ENCODE data around the gene VIPR2.

The VIPR2 gene

GRCh38 chr7:159094919-159095915, 49.5 kb downstream of the VIPR2 start:
- Histone ChIP-seq H3K36me3 (ENCODE audit: control insufficient read depth in 4 of 4, insufficient read depth in 4 of 4, low read length in 3 of 4) (no peaks in the 10 kb centered on the region), H3K27ac (ENCODE audit: insufficient read depth in 1 of 2, low read depth in 1 of 2, low read length in 2 of 2, poor library complexity in 1 of 2, severe bottlenecking in 2 of 2) (no peak overlapping the region), H3K4me3 (ENCODE audit: control insufficient read depth in 1 of 7, extremely low read depth in 1 of 7, insufficient read depth in 4 of 7, low read depth in 2 of 7, low read length in 6 of 7) (no peak overlapping the region), H3K9me3 (ENCODE audit: control extremely low read depth in 1 of 5, control insufficient read depth in 4 of 5, insufficient read depth in 2 of 5, low read depth in 1 of 5, low read length in 4 of 5) (peaks cover 0 to under 1% (median 0%) of the 10 kb centered on the region in 5 experiments), H3K4me1 (ENCODE audit: control extremely low read depth in 1 of 4, control insufficient read depth in 4 of 4, insufficient read depth in 4 of 4, low read length in 3 of 4) (no peaks in the 10 kb centered on the region), H3K27me3 (replicated peaks in 2 of 5; ENCODE audit: control insufficient read depth in 4 of 5, insufficient read depth in 5 of 5, low read length in 4 of 5) (peaks cover 0 to 2% (median 0%) of the 10 kb centered on the region in 5 experiments)
- ChIA-PET POLR2A (no interaction called here), CTCF (no interaction called here)
- DNase-seq = no peak
- 93% methylated on average over 13 of the region's 17 CpGs for WGBS (ENCODE audit: insufficient coverage)

GRCh38 chr7:159094023-159094740, 50.5 kb downstream of the VIPR2 start:
- Histone ChIP-seq H3K27me3 (replicated peaks in 2 of 5; ENCODE audit: control insufficient read depth in 4 of 5, insufficient read depth in 5 of 5, low read length in 4 of 5) (peaks cover 0 to 2% (median 0%) of the 10 kb centered on the region in 5 experiments), H3K36me3 (ENCODE audit: control insufficient read depth in 4 of 4, insufficient read depth in 4 of 4, low read length in 3 of 4) (no peaks in the 10 kb centered on the region), H3K27ac (ENCODE audit: insufficient read depth in 1 of 2, low read depth in 1 of 2, low read length in 2 of 2, poor library complexity in 1 of 2, severe bottlenecking in 2 of 2) (no peak overlapping the region), H3K4me1 (ENCODE audit: control extremely low read depth in 1 of 4, control insufficient read depth in 4 of 4, insufficient read depth in 4 of 4, low read length in 3 of 4) (no peaks in the 10 kb centered on the region), H3K9me3 (ENCODE audit: control extremely low read depth in 1 of 5, control insufficient read depth in 4 of 5, insufficient read depth in 2 of 5, low read depth in 1 of 5, low read length in 4 of 5) (no peaks in the 10 kb centered on the region), H3K4me3 (ENCODE audit: control insufficient read depth in 1 of 7, extremely low read depth in 1 of 7, insufficient read depth in 4 of 7, low read depth in 2 of 7, low read length in 6 of 7) (no peak overlapping the region)
- 89% methylated on average over 15 of the region's 16 CpGs for WGBS (ENCODE audit: insufficient coverage)
- no peak for DNase-seq
- ChIA-PET CTCF (no interaction called here), POLR2A (no interaction called here)

GRCh38 chr7:159093351-159093971, 51.2 kb downstream of the VIPR2 start:
- no peak for DNase-seq
- Histone ChIP-seq H3K4me1 (ENCODE audit: control extremely low read depth in 1 of 4, control insufficient read depth in 4 of 4, insufficient read depth in 4 of 4, low read length in 3 of 4) (no peaks in the 10 kb centered on the region), H3K27me3 (replicated peaks in 2 of 5; ENCODE audit: control insufficient read depth in 4 of 5, insufficient read depth in 5 of 5, low read length in 4 of 5) (peaks cover 0 to 2% (median 0%) of the 10 kb centered on the region in 5 experiments), H3K4me3 (ENCODE audit: control insufficient read depth in 1 of 7, extremely low read depth in 1 of 7, insufficient read depth in 4 of 7, low read depth in 2 of 7, low read length in 6 of 7) (no peak overlapping the region), H3K36me3 (ENCODE audit: control insufficient read depth in 4 of 4, insufficient read depth in 4 of 4, low read length in 3 of 4) (no peaks in the 10 kb centered on the region), H3K27ac (ENCODE audit: insufficient read depth in 1 of 2, low read depth in 1 of 2, low read length in 2 of 2, poor library complexity in 1 of 2, severe bottlenecking in 2 of 2) (no peak overlapping the region), H3K9me3 (ENCODE audit: control extremely low read depth in 1 of 5, control insufficient read depth in 4 of 5, insufficient read depth in 2 of 5, low read depth in 1 of 5, low read length in 4 of 5) (no peaks in the 10 kb centered on the region)
- POLR2A ChIA-PET = no interaction called here
- 93% methylated on average over 31 of the region's 31 CpGs for WGBS (ENCODE audit: insufficient coverage)
- CTCF ChIA-PET = no interaction called here

- CTCF ChIA-PET = no interaction called here
- 93% methylated on average over 11 of the region's 13 CpGs for WGBS (ENCODE audit: insufficient coverage)
- no peaks in the 10 kb centered on the region for H3K9me3 ChIP-seq (ENCODE audit: control extremely low read depth in 1 of 5, control insufficient read depth in 4 of 5, insufficient read depth in 2 of 5, low read depth in 1 of 5, low read length in 4 of 5)
These were observed 52.0 kb downstream of the VIPR2 start for GRCh38 chr7:159092701-159093121.

GRCh38 chr7:159091480-159092475, 52.9 kb downstream of the VIPR2 start:
- Histone ChIP-seq H3K36me3 (ENCODE audit: control insufficient read depth in 4 of 4, insufficient read depth in 4 of 4, low read length in 3 of 4) (no peaks in the 10 kb centered on the region), H3K4me3 (ENCODE audit: control insufficient read depth in 1 of 7, extremely low read depth in 1 of 7, insufficient read depth in 4 of 7, low read depth in 2 of 7, low read length in 6 of 7) (no peak overlapping the region), H3K4me1 (ENCODE audit: control extremely low read depth in 1 of 4, control insufficient read depth in 4 of 4, insufficient read depth in 4 of 4, low read length in 3 of 4) (no peaks in the 10 kb centered on the region), H3K9me3 (ENCODE audit: control extremely low read depth in 1 of 5, control insufficient read depth in 4 of 5, insufficient read depth in 2 of 5, low read depth in 1 of 5, low read length in 4 of 5) (no peaks in the 10 kb centered on the region), H3K27ac (ENCODE audit: insufficient read depth in 1 of 2, low read depth in 1 of 2, low read length in 2 of 2, poor library complexity in 1 of 2, severe bottlenecking in 2 of 2) (no peak overlapping the region), H3K27me3 (replicated peaks in 2 of 5; ENCODE audit: control insufficient read depth in 4 of 5, insufficient read depth in 5 of 5, low read length in 4 of 5) (peaks cover 0 to 2% (median 2%) of the 10 kb centered on the region in 5 experiments)
- ChIA-PET CTCF (interaction anchor here (0.6 kb wide), 1 partner anchor 395 kb away, joined by 4 read pairs; no protein-coding TSS in a partner anchor), POLR2A (no interaction called here)
- WGBS (ENCODE audit: insufficient coverage) = 94% methylated on average over 29 of the region's 31 CpGs
- no peak for DNase-seq

More at GRCh38 chr7:159092701-159093121, 52.0 kb downstream of the VIPR2 start:
- no peak for DNase-seq
- Histone ChIP-seq H3K4me3 (ENCODE audit: control insufficient read depth in 1 of 7, extremely low read depth in 1 of 7, insufficient read depth in 4 of 7, low read depth in 2 of 7, low read length in 6 of 7) (no peak overlapping the region), H3K36me3 (ENCODE audit: control insufficient read depth in 4 of 4, insufficient read depth in 4 of 4, low read length in 3 of 4) (no peaks in the 10 kb centered on the region), H3K27ac (ENCODE audit: insufficient read depth in 1 of 2, low read depth in 1 of 2, low read length in 2 of 2, poor library complexity in 1 of 2, severe bottlenecking in 2 of 2) (no peak overlapping the region), H3K27me3 (replicated peaks in 2 of 5; ENCODE audit: control insufficient read depth in 4 of 5, insufficient read depth in 5 of 5, low read length in 4 of 5) (peaks cover 0 to 2% (median 0%) of the 10 kb centered on the region in 5 experiments), H3K4me1 (ENCODE audit: control extremely low read depth in 1 of 4, control insufficient read depth in 4 of 4, insufficient read depth in 4 of 4, low read length in 3 of 4) (no peaks in the 10 kb centered on the region)
- POLR2A ChIA-PET = no interaction called here

- Histone ChIP-seq H3K4me1 (ENCODE audit: control extremely low read depth in 1 of 4, control insufficient read depth in 4 of 4, insufficient read depth in 4 of 4, low read length in 3 of 4) (no peaks in the 10 kb centered on the region), H3K36me3 (ENCODE audit: control insufficient read depth in 4 of 4, insufficient read depth in 4 of 4, low read length in 3 of 4) (no peaks in the 10 kb centered on the region), H3K27ac (ENCODE audit: insufficient read depth in 1 of 2, low read depth in 1 of 2, low read length in 2 of 2, poor library complexity in 1 of 2, severe bottlenecking in 2 of 2) (no peak overlapping the region), H3K9me3 (ENCODE audit: control extremely low read depth in 1 of 5, control insufficient read depth in 4 of 5, insufficient read depth in 2 of 5, low read depth in 1 of 5, low read length in 4 of 5) (no peaks in the 10 kb centered on the region), H3K4me3 (ENCODE audit: control insufficient read depth in 1 of 7, extremely low read depth in 1 of 7, insufficient read depth in 4 of 7, low read depth in 2 of 7, low read length in 6 of 7) (no peak overlapping the region), H3K27me3 (replicated peaks in 2 of 5; ENCODE audit: control insufficient read depth in 4 of 5, insufficient read depth in 5 of 5, low read length in 4 of 5) (peaks cover 0 to 2% (median 2%) of the 10 kb centered on the region in 5 experiments)
- 91% methylated on average over 12 of the region's 13 CpGs for WGBS (ENCODE audit: insufficient coverage)
- CTCF ChIA-PET = no interaction called here
- POLR2A ChIA-PET = no interaction called here
- DNase-seq = no peak
These were observed 53.6 kb downstream of the VIPR2 start for GRCh38 chr7:159091041-159091440.
